Uterus (tissue), 2 donors: ENCODE data around the gene RPL11.

ENCODE experiments used
- CTCF ChIP-seq, 4 experiments: fragments of 200-600 bp in 2 of 4; fragments of 450-650 bp in 2 of 4; sonication (generic) in 2 of 4; IDR thresholded peaks; one replicate each; pipeline ENCODE4 v1.5.1; 2016 to 2019; ENCODE audit warnings: antibody characterized with exemption in 4 of 4, mild to moderate bottlenecking in 2 of 4, moderate library complexity in 1 of 4
- POLR2A ChIP-seq, 2 donors: fragments of 450-650 bp; IDR thresholded peaks; one replicate each; pipeline ENCODE4 v1.6.1; 2016; ENCODE audit warnings: antibody characterized with exemption in 2 of 2, mild to moderate bottlenecking in 1 of 2, moderate library complexity in 1 of 2

DNA sequence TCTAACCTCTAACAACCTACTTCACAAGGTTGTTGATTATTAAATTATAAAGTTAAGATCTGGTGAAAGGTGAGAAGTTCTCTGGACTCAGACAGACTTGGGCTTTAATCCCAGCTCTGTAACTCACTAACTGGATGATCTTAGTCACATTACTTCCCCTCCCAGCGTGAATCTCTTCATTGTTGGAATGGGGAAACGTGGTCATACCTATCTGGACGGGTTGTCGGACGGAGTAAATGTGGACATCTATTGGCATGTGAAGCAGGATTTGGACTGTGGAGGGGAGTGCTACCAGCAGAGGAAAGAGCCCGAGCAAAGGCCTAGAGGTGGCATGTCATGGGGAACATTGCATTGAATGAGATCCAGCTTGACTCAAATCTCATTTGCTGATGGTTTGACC, 45.1 kb upstream of the RPL11 start:
- no peak for TF ChIP-seq CTCF (IDR thresholded peaks at IDR 0.05)
- no peak for TF ChIP-seq POLR2A (IDR thresholded peaks at IDR 0.05)
